ENCODE measurements around the gene GDPD5.

The GDPD5 gene

DNA sequence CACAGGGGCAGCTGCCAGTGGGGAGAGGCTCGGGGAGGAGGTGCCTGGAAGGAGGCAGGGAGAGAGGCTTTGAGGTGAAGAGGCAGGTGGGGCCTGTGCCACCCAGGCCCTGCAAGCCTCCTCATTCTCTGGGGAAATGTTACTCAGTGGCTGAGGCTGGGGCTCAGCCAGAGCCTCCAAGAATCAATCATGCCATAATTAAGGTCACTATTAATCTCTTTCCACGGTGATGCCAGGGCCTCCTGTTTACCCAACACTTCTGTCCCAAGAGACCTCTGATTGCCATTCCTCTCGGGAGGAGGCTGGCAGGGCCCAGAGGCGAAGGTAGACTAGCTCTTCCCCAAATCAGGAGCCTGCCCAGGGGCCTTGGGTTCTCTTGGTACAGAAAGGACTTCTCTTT, 38.4 kb downstream of the GDPD5 start:
- DNase-seq: peak; percentile 20

DNA sequence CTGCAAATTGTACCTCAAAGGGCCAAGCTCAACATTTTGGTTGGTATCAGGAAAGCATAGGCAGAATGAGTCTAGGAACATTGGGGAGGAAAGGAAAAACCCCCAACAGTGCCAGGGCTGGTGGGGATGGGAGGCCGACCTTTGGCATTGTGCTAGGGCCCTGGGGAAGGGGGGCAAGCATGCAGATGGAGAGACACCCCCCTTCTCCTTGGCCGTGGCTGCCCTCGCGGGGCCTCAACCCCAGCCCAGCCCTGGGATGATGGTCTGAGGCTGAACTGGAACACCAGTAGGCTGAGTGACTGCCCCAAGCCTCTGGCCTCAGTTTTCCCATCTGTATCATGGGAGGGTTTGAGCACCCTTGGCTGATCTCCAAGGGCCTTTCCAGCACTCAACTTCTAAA, 40.0 kb downstream of the GDPD5 start:
- no peak for DNase-seq

DNA sequence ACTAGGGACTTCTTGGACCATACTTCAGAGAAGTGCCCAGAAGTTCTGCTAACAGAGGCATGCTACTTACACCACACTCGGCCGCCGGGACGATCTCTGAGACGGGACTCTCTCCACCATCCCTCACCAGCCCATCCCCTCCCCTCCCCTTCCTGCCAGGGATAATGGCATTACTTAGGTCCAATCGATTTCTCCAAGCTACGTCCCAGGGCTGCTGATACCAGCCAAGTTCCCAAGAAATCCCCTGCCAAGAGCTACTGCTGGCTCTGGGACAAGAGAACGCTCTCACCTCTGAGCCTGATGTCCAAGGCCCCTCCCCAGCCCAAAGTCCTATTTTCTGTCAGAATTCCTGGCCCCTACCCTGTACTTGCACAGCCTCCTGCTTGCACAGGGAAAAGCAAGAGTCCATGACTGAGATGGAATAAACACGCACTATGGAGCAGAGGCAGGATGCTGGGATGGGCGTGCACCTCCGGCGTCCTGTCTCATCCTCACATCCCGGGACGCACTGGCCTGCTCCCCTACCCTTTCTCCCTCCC, 42.7 kb downstream of the GDPD5 start:
- no peak for DNase-seq

DNA sequence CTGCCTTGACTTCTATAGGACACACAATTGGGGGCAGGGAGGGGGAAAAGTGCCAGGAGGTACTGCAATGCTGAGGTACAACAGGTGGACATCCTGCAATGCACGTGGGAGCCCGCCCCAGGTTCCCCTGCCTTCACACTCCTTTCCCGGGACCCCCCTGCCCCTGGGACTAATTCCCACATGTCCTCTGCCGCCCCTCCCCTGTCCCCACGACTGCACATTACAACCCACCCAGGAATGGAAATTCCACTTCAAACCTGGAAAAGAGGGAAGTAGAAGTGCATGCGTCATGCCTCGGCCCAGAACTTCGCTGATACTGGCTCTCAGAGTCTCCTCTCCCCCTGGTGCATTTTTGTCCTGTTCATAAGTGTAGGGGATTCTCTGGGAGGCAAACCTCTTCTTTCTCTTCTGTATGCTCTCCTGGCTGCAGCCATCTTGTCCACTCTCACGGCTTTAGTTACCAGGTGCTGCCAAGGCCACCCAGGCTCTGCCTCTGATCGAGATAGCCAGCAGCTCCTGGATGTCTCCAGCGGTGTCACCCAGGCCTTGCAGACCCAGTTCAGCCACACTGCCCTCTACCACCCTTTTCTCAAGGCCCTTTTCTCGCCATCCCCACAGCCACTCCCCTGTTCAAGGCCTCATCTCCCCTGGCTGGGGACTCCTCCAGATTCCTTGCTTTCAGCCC, 43.7 kb downstream of the GDPD5 start:
- no peak for DNase-seq

DNA sequence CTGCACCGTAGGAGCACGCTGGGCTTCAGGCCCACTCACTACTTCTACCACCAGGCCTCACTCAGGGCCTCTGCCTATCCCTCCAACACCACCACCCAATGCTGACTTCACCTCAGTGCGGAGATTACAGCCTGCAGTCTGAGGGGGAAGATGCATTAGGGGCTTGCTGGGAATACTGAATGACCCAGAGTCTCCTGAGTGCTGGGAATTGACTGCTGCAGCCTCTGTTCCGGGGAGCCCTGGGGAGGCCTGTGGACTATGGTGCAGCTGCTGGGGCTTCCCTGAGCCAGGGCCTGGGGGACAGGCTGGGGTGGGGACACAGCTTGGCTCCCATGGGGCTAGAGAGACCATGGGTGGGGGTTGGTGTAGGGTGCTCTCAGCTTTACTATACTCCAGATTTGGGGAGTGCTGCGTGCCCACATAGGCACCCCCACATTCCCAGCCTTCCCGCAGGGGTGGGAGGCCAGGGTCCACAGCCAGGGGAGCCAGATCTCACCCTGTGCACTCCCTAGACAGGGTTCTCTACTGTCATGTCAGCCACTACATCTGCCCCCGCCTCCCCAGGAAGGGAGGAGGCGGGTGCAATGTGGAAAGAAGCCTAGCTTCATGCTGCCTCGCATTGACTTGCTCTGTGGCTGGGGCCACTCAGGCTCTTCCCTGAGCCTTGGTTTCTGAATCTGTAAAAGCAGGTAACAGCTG, 44.4 kb downstream of the GDPD5 start:
- DNase-seq: no peak

DNA sequence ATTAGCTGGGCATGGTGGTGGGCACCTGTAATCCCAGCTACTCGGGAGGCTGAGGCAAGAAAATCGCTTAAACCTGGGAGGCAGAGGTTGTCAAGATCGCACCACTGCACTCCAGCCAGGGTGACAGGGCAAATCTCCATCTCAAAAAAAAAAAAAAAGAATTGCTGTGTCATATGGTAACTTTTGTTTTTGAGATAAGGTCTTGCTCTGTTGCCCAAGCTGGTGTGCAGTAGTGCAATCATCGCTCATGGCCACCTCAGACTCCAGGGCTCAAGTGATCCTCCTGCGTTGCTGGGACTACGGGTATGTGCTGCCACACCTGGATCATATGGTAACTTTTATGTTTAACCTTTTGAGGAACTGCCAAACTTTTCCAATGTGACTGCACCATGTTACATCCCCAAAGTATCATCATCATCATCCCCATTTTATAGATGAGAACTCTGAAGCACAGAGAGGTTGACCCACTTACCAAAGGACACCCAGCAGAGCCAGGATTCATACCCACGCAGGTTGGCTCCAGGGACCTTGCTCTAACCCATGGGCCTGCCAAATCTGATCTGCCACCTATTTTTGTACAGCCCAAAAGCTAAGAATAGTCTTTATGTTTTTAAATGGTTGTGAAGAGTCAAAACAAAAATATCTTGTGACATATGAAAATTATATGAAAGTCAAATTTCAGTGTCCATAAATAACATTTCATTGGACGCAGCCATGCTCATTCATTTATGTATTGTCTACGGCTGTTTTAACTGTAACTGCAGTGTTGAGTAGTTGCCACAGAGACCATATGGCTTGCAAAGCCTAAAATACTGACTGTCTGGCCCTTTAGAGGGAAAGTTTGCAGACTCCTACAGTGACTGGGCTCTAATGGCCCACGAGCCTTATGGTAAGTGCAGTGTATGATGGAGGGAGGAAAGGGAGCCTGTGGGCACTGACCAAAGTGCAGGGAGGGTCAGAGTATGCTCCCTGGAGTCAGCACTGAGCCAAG, 45.3 kb downstream of the GDPD5 start:
- no peak for DNase-seq

DNA sequence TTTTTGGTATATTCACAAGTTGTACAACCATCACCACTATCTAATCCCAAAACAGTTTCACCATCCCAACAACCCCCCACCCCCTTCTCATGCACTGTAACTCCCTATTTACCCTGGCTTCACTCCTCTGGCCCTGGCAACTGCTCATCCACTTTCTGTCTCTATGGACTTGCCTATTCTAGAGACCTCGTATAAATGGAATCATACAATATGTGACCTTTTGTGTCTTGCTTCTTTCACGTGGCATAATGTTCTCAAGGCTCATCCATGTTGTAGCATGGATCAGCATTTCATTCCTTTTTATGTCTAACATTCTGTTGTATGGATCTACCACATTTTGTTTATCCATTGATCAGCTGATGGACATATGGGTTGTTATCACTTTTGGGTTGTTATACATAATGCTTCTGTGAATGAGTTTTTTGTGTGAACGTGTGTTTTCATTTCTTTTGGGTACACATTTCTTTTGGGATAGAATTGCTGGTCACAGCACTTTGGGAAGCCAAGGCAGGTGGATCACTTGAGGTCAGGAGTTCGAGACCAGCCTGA, 46.1 kb downstream of the GDPD5 start:
- no peak for DNase-seq

DNA sequence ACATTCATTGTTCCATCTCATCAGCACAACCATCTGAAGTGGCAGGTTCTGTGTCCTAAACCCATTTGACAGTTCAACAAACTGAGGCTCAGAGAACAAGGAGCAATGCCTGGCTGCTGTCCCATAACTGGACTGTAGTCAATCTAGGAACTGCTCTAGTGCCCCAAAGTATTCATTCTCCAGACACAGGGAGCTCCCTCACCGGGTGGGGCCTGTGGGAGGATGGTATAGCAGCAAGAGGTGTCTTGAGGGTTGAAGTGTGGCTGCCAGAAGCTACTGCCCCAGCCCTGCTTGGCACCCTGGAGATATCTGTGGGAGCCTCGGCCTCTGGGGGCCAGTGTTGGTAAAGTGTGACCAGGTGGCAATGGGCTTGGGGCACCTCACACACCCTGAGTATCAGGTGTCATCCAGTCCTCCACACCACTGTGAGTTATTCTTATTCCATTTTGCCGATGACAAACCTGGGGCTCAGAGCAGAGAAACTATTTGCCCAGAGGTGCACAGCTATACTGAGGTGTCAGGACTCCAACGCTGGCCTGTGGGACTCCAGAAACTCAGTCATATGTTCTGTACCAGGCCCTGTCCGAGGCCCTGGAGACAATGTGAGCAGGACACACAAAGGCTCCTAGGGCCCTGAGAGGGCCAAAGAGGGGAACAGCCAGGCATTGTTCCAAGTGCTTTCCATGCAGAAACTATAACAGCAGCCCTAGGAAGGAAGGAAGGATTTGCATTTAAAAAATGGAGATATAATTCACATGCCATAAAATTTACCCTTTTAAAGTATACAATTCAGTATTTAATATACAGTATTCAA, 46.8 kb downstream of the GDPD5 start:
- no peak for DNase-seq

DNA sequence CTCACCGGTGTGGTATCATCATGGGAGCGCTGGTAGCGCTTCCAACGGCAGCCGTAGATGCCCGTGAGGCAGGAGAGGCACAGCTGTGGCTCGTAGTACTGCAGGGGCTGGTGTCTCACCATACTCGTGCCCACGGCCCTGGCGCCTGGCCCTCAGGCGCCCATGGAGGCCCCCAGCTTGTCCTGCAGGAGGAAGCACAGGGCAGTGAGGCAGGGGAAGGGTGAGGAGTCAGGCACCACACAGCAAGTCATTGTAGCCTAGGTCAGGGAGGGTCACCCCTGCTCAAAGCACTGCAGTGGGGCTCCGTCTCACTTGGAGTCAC, 48.2 kb downstream of the GDPD5 start:
- DNase-seq: no peak

DNA sequence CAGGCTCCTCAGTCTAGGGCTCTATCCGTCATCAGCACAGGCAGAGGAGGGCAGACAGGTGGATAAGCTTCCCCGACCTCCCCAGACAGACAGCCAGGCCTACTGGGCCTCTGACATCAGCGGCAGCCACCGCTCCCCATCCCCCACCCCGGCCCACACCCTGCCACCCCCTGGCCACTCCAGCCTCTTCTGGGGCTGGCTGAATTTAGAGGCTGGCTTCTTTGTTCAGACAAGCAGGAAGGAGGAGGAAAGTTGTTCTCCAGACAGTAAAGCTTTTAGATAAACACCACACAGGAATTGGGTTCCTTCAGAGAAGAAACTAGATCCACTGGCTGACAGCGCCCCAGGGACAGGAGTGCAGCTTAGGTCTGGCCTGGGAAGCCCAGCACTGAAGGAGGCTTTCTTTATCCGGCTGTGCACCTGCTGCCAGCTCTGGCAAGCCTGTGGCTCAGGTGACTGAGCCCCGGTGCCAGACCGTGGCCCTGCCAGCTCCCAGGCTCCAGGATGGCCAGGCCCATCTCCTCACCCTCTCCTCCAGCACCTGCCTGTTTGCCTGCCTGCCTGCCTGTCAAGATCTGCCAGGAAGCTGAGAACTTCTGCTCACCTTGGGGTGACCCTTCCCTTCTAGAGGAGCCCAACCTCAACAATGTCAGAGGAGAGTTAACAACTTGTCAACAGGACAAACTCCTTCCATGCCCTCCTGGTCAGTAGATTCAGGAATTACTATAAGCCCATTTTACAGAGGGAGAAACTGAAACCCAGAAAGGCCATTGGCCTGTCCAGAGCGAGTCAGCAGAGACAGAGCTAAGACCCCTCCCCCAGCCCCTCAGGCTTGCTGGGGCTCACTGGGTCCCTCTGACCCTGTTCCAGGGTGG, 48.8 kb downstream of the GDPD5 start:
- DNase-seq: peak; percentile 47

DNA sequence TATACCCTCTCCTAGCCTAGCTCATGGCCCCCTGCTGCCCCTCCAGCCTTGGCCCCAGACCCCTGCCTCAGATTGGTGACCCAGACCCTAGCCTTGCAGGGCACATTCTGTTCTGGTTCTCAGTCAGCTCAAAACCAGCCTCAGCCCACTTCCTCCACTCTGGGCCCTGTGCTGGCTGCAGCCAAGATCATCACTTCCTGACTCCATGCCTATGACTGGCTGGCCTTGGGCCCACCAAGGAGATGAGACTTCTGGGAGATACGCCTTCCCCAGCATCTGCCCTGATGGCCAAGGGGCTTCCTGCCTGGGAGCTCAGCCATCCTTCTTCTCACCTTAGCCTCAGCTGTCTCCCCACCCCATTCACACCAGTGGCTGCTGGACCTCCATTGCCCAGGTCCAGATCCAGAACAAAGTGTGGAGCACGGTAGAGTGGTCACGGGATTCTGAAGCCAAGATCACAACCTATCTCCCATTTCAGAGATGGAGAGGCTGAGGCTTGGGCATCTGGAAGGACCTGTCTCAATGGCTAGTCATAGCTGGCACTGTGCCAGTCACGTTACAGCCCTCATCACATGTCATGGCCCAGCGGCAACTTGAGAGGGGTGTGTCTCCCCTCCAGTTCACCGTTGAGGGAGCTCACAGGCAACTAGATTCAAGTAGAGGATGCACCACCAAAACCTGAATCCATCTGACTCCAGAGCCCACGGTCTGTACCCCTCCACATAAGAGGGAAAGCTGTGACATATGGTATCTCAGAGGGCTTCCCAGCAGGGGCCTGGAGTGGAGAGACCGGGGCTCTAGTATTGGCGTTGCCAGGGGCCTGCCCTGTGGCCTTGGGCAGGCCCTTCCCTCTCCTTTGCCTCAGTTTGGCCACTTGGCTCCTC, 49.7 kb downstream of the GDPD5 start:
- no peak for DNase-seq

DNA sequence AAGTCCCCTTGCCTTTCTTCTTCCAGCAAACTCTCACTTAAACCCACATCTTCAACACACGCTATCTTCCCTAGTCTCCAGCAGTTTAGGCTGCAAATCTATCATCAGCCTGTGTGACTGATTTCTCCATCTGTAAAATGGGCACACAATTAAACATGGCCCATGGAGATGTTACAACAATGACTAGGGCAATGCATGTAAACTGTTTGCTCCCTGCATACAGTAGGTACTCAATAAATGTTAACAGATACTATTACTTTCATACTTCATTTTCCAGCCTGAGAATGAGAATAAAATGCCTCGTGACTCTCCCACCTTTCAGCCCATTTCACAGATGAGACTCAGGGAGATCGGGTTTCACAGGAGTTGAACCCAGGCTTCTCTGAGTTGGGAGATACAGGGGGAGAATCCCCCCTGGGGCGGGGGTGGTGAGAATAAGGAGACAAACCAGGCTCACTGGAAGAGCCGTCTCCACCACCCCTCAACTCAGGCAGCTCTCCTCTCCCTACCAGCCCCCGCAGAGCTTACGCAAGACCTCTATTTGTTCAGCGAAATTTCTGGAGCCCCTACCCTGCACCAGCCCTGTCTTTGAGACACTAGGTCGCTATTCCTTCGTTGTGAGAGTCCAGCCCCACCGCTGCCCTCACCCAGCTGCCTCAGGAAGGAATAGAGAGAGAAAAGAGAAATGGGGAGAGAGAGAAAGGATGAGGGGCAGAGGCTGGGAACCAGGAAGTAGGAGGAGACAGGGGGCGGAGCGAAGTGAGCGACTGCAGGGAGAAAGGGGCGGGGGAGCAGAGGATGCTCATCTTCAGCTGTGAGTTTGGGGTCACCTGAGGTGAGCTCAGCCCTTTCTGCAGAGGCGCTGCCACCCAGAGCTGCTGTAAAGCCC, 50.6 kb downstream of the GDPD5 start:
- DNase-seq: no peak

DNA sequence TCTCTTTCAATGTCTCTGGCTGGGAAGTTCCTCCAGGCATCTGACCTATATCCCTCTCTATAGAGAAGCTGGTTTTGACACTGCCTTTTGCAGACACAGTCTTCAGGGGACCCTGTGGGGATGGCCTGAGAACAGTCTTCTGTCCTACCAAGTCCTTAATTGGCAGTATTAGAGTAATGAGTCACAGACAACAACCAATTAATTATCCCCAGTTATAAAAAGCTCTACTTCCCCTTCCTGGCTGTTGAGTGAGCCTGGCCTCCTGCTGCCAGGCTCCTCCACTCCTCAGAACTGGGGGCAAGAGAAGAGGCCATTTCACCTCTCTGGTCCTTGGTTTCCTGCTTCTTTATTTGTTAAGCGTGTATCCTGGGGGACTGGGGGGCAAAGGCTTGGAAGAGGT, 51.5 kb downstream of the GDPD5 start:
- DNase-seq: no peak

DNA sequence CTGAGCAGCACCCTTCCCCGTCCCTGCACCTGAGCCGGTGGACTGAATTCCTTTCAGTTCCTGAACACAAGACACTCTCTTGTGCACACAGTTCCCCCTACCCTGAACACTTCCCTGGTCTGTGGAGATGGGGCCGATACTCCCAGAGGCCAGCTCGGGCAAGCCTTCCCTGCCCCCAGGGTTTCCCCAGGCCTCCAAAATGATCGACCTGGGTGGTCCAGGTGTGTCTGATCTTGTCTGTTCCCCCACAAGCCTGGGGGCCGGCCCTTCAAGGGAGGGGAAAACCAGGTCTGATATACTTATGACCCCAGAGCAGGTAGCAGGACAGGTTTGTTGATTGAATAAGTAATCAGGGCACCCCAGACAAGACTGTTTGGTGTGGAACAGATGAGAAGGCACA, 52.1 kb downstream of the GDPD5 start:
- DNase-seq: no peak

DNA sequence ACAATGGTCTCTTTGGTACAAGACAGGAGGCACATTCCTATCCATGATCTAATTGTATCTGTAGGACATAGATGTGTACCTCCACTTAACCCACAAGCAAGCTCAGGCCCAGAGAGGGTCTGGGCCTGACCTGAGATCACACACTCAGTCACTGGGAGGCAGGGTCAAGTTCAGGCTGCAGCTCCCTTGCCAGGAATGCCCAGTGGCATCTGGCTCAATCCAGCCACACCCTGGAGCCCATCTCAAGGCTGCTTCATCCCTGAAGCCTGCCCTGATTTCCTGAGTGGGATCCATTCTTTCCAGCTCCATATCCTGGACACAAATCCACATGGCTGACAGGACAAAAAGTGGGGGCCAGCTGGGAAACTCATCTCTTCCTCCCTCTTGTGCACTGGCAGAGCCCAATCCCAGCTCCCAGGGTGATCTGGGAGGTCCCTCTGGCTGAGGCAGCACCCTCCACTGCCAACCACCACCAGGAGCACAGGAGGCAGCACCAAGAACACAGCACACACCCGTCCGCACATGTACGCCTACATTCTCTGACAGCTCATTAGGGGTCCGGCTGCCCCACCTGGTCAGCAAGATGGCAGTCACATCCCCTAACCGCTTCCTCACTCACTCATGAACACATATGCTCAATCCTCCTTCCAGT, 53.5 kb downstream of the GDPD5 start:
- DNase-seq: no peak

DNA sequence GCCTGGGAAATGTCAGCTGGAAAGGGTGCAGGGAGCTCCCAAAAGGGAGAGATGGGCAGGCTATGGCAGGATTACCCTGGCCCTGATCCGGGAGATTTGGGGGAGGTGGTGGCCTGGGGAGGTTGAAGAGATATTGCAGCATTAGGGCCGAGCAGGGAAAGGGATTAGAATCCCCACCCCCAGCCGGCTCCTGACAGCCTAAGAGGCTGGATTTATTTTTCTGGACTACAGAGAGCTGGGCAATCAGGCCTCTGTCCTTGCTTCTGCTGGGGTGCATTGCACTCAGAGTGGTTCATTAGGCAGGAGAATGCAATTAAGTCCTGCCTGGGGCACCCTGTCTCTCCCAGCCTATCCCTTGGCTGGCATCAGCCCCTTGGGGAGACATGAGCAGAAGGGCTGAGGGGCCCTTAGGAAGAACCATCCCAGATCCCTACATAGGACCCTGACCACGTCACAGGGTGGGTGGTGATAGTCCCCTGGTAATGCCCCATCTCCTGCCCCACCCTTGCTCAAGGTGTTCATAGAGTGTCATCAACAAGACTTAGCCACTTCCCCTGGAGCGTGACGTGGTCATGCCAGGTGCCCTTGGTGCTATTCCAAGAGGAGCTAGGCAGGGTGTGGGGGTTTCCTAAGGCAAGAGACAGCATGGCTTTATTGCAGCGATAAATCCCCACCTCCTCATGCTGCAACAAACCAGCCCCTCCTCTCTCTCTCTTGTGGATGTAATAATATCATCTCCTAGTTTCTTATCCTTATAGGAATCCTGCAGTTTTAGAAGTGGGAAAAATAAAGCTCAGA, 54.4 kb downstream of the GDPD5 start:
- no peak for DNase-seq

DNA sequence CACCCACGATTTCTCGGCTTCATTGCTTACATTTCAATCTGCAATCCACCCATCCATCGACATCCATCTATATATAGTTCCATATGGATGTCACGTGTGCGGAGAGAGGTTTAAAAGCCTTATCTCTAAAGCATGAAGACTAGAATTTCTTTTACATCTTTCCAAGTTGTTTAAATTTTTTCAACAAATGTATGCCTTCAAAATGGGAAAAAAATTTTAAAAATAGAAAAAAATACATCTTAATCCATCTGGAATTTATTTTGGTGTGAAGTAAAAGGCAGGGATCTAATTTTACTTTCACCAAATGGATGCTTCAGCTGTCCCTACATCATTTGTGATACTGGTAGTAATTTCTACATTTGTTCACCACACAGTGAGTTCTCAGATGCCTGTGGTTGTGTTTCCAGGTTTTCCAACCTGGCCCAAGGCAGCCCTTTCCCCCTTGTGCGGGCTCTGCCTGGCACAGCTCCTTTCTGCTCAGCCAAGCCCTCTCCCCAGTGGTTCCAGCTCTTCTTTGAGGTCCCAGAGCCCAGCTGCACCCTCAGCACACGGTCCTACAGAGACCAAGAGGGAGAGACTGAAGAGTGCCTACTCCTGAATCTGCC, 55.2 kb downstream of the GDPD5 start:
- no peak for DNase-seq
